Measurements from ENCODE around the gene KSR1. TPM values are rescaled to one million over a fixed set of nuclear protein-coding genes. Genes with fewer than 3 reads are reported as not detected.
"Not testable (repeated sequence)": the region's sequence is repeated elsewhere in the genome, so short reads cannot be mapped to it uniquely, and the experiment has no call there.

KSR1 gene
- total and polyA plus RNA-seq, 11 donors = 6.1 to 31.1 (median 7.5) TPM

DNA sequence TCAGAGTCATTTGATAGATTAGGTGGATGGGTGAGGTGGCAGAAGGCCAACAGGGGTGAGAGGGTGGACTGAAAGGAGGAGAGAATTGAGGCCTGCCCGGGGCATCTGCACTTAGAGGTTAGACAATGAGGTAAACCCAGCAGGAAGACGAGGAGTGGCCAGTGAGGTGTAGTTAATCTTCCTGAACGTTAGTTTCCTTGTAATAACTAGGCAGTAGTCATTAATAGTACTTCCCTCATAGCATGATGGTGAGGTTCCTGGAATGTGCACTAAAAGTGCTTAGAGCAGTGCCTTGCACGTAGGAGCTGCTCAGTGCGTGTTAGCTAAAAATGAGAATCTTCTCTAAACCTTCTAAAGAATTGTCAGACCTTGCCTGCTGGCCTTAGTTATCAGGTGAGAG lies 13.5 kb upstream of the KSR1 start:
- intact Hi-C loops (cut with DNase I) = loop anchor here in 3 of 10 donors (10.0 kb wide), 2 partner anchors 48 to 52 kb away; no protein-coding TSS in a partner anchor
- peaks cover 0 to 9% (median 0%) of the 10 kb centered on the region in 12 donors for H3K4me1 ChIP-seq

DNA sequence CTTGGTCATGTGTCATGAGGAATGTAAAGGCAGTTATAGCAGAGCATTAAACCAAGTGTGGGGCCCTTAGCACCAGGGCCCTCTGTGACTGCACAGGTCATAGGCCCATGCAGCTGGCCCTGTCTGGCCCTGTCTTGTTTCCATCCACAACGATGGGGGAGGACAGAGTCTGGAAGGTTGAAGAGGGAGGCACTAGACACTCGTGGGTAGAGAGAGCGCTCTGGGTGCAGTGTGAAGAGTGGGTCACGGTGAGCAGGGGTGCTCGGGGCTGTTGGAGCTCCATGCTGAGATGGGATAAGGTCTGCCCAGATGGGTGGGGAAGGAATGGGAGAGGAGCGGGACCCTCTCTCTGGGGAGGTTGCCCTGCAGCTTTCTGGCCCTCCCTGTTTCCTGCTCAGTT lies 12.8 kb upstream of the KSR1 start:
- intact Hi-C loops (cut with DNase I) = loop anchor here in 3 of 10 donors (10.0 kb wide), 2 partner anchors 49 to 51 kb away; no protein-coding TSS in a partner anchor
- no peak overlapping the region for H3K27ac ChIP-seq
- DNase-seq = no peak
- no peaks in the 10 kb centered on the region for H3K27me3 ChIP-seq
- no peaks in the 10 kb centered on the region for H3K9me3 ChIP-seq
- ATAC-seq = no peak
- no peaks in the 10 kb centered on the region for H3K36me3 ChIP-seq
- H3K4me1 ChIP-seq = peaks cover 0 to 9% (median 0%) of the 10 kb centered on the region in 12 donors
- 86 to 90% (median 89%) methylated on average over 6 of the region's 6 CpGs for WGBS, 4 donors
- H3K4me3 ChIP-seq = no peak overlapping the region
- TF ChIP-seq, protein P1, sequence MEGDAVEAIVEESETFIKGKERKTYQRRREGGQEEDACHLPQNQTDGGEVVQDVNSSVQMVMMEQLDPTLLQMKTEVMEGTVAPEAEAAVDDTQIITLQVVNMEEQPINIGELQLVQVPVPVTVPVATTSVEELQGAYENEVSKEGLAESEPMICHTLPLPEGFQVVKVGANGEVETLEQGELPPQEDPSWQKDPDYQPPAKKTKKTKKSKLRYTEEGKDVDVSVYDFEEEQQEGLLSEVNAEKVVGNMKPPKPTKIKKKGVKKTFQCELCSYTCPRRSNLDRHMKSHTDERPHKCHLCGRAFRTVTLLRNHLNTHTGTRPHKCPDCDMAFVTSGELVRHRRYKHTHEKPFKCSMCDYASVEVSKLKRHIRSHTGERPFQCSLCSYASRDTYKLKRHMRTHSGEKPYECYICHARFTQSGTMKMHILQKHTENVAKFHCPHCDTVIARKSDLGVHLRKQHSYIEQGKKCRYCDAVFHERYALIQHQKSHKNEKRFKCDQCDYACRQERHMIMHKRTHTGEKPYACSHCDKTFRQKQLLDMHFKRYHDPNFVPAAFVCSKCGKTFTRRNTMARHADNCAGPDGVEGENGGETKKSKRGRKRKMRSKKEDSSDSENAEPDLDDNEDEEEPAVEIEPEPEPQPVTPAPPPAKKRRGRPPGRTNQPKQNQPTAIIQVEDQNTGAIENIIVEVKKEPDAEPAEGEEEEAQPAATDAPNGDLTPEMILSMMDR (IDR thresholded peaks at IDR 0.05) = no peak
- no peak for TF ChIP-seq POLR2A (IDR thresholded peaks at IDR 0.05)

More for the DNA sequence above, 13.5 kb upstream of the KSR1 start:
- no peaks in the 10 kb centered on the region for H3K36me3 ChIP-seq
- H3K27me3 ChIP-seq = no peaks in the 10 kb centered on the region
- H3K9me3 ChIP-seq = no peaks in the 10 kb centered on the region
- TF ChIP-seq, protein P1 (IDR thresholded peaks at IDR 0.05) = no peak
- no peak for TF ChIP-seq POLR2A (IDR thresholded peaks at IDR 0.05)
- DNase-seq = no peak
- H3K27ac ChIP-seq = no peak overlapping the region
- no peak overlapping the region for H3K4me3 ChIP-seq
- ATAC-seq = no peak
- WGBS, 4 donors = 24 to 49% (median 34%) methylated on average over 5 of the region's 5 CpGs

DNA sequence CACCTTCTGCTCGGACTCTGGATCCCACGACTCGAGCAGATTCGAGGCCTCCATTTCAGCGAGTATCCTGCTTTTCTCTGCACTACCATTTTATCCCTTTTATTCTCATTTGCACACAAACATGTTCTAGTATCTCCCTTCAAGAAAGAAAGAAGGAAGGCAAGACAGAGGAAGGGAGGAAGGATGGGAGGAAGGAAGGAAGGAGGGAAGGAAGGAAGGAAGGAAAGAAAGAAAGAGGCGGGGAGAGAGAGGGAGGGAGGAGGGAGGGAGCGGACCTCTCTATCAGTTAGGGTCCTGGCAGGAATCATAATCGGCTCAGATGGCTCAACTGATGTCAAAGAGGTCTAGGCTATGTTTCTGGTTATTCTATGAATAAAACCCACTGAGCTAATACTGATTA lies 10.3 kb upstream of the KSR1 start:
- DNase-seq (no peak), ATAC-seq (no peak)
- H3K27ac ChIP-seq = no peak overlapping the region
- intact Hi-C loops (cut with DNase I) = loop anchor here in 3 of 10 donors (10.0 kb wide), 2 partner anchors 49 to 51 kb away; no protein-coding TSS in a partner anchor
- no peaks in the 10 kb centered on the region for H3K27me3 ChIP-seq
- peaks cover 0 to 9% (median 0%) of the 10 kb centered on the region in 12 donors for H3K4me1 ChIP-seq
- no peak overlapping the region for H3K4me3 ChIP-seq
- no peaks in the 10 kb centered on the region for H3K36me3 ChIP-seq
- no peak for TF ChIP-seq POLR2A (IDR thresholded peaks at IDR 0.05)
- TF ChIP-seq, protein P1 (IDR thresholded peaks at IDR 0.05) = no peak
- 83 to 90% (median 87%) methylated on average over 8 of the region's 8 CpGs for WGBS, 4 donors
- H3K9me3 ChIP-seq = no peaks in the 10 kb centered on the region

DNA sequence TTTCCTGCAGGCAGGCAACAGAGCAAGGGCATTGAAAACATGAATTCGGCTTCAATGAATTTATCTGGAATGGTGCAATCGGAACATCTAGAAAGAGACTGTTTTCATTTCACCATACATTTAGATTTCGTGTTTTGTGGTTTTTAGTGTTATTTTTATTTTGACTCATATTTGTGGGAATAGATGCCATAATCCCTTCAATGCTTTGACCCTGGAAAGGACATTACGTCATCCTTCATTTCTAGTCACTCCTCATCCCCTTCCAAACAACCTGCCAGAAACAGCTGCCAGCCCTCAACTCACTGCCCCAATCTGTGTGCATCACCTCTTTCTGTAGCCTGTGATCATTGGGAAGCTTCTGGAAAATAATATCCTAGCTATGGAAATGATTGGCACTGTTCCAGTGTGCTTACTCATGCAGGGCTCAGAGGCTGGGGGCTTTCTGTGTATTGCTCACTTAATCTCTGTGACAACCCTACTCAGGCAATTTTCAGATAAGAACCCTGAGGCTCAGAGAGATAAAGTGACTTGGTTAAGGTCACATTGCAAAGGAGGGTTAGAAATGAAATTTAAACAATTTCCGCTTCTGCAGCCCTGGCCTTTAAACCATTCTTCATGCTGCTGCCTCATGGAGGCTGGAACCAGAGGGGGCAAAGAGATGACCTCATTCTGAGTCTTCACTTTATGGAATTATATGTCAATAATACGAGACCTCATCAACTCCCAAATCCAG lies 9.5 kb upstream of the KSR1 start:
- Histone ChIP-seq H3K27ac (no peak overlapping the region), H3K9me3 (no peaks in the 10 kb centered on the region), H3K36me3 (no peaks in the 10 kb centered on the region), H3K27me3 (no peaks in the 10 kb centered on the region), H3K4me1 (peaks cover 0 to 9% (median 0%) of the 10 kb centered on the region in 12 donors), H3K4me3 (no peak overlapping the region)
- 81 to 87% (median 83%) methylated on average over 6 of the region's 6 CpGs for WGBS, 4 donors
- intact Hi-C loops (cut with DNase I) = loop anchor here in 3 of 10 donors (10.0 kb wide), 2 partner anchors 48 to 52 kb away; no protein-coding TSS in a partner anchor
- DNase-seq (no peak), ATAC-seq (peak in 1 of 4 donors; percentile 61)
- TF ChIP-seq, protein P1 (IDR thresholded peaks at IDR 0.05) = no peak
- TF ChIP-seq POLR2A (IDR thresholded peaks at IDR 0.05) = no peak

DNA sequence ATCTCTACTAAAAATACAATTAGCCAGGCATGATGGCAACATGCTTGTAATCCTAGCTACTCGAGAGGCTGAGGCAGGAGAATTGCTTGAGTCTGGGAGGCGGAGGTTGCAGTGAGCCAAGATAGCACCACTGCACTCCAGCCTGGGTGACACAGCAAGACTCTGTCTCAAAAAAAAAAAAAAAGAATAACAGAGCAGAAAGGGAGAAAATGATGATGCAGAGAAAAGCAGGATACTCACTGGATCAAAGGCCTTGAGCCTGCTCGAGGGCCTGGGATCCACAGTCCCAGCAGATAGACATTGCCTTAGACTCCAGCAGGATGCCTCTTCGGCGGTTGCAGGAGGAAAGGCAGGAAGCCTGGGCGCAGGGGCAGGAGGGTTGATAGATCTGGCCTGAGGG lies 7.7 kb upstream of the KSR1 start:
- intact Hi-C loops (cut with DNase I) = loop anchor here in 3 of 10 donors (10.0 kb wide), 2 partner anchors 46 to 54 kb away; no protein-coding TSS in a partner anchor
- not testable (repeated sequence) for ATAC-seq, H3K4me3 ChIP-seq, H3K36me3 ChIP-seq, H3K27me3 ChIP-seq, H3K9me3 ChIP-seq, H3K27ac ChIP-seq, DNase-seq, H3K4me1 ChIP-seq
- 83 to 91% (median 89%) methylated on average over 6 of the region's 6 CpGs for whole genome bisulfite sequencing, 4 donors
